Measurements from ENCODE around the gene PRMT2.
"Not testable (repeated sequence)": the region's sequence is repeated elsewhere in the genome, so short reads cannot be mapped to it uniquely, and the experiment has no call there.

Gene PRMT2

GRCh38 chr21:46645840-46646239, 10.4 kb downstream of the PRMT2 start:
- DNase-seq, result no peak

GRCh38 chr21:46646541-46647154, 11.2 kb downstream of the PRMT2 start:
- DNase-seq, result no peak

- DNase-seq, result no peak
Observed at GRCh38 chr21:46648539-46648938, 13.1 kb downstream of the PRMT2 start.

GRCh38 chr21:46649356-46649755, 13.9 kb downstream of the PRMT2 start:
- no peak for DNase-seq

GRCh38 chr21:46650476-46651098, 15.1 kb downstream of the PRMT2 start:
- DNase-seq, result no peak

- no peak for DNase-seq
Observed at GRCh38 chr21:46651121-46651520, 15.6 kb downstream of the PRMT2 start.

- no peak for DNase-seq
Observed at GRCh38 chr21:46655230-46655629, 19.8 kb downstream of the PRMT2 start.

GRCh38 chr21:46656820-46657219, 21.3 kb downstream of the PRMT2 start:
- no peak for DNase-seq

GRCh38 chr21:46660505-46660904, 25.0 kb downstream of the PRMT2 start:
- no peak for DNase-seq

- peak; percentile 26 for DNase-seq
Observed at GRCh38 chr21:46661211-46661625, 25.7 kb downstream of the PRMT2 start.

GRCh38 chr21:46661642-46662366, 26.3 kb downstream of the PRMT2 start:
- no peak for DNase-seq

GRCh38 chr21:46662367-46662654, 26.8 kb downstream of the PRMT2 start:
- DNase-seq, result no peak

- no peak for DNase-seq
Observed at GRCh38 chr21:46662765-46663500, 27.5 kb downstream of the PRMT2 start.

GRCh38 chr21:46663754-46664153, 28.3 kb downstream of the PRMT2 start:
- DNase-seq, result no peak

- no peak for DNase-seq
Observed at GRCh38 chr21:46664316-46664995, 29.0 kb downstream of the PRMT2 start.

GRCh38 chr21:46665566-46665965, 30.1 kb downstream of the PRMT2 start:
- no peak for DNase-seq

- no peak for DNase-seq
Observed at GRCh38 chr21:46666941-46667740, 31.7 kb downstream of the PRMT2 start.

- peak; percentile 6 for DNase-seq
Observed at GRCh38 chr21:46667741-46668380, 32.4 kb downstream of the PRMT2 start.

- no peak for DNase-seq
Observed at GRCh38 chr21:46668381-46668780, 32.9 kb downstream of the PRMT2 start.

GRCh38 chr21:46668904-46669303, 33.4 kb downstream of the PRMT2 start:
- not testable (repeated sequence) for DNase-seq

GRCh38 chr21:46674430-46675007, 39.0 kb downstream of the PRMT2 start:
- no peak for DNase-seq
